Keratinocyte (primary cell): ENCODE results near the gene DIP2C. TPM values are rescaled to one million over a fixed set of nuclear protein-coding genes. Genes with fewer than 3 reads are reported as not detected.

Source experiments
- DNase-seq: peaks from one replicate; pipeline ENCODE4 v3.0.0-alpha.2; 2011; ENCODE audit warnings: low read depth, missing footprints, low spot score
- FAIRE-seq: peaks from 2 replicates; lab custom pipeline; 2011; peaks lifted over from hg19 to GRCh38; lab: Jason Lieb, UNC
- H2AFZ ChIP-seq: 2 replicates; pipeline ENCODE4 v1.6.0; 2012; ENCODE audit warnings: low read length, control low read depth, inconsistent platforms; ENCODE audit not compliant: control insufficient read depth
- H3K27ac ChIP-seq: 2 replicates; pipeline ENCODE4 v1.5.1; 2011; ENCODE audit warnings: low read length; ENCODE audit not compliant: control insufficient read depth, insufficient read depth
- H3K27me3 ChIP-seq: 3 replicates; pipeline ENCODE4 v1.6.0; 2011; ENCODE audit warnings: low read length; ENCODE audit not compliant: control insufficient read depth, insufficient read depth; ENCODE audit errors: extremely low read depth
- H3K36me3 ChIP-seq, 2 experiments: 2 replicates in 1 of 2; 3 replicates in 1 of 2; pipeline ENCODE4 v1.5.1; 2011; ENCODE audit warnings: low read length in 2 of 2, mild to moderate bottlenecking in 1 of 2; ENCODE audit not compliant: control insufficient read depth in 2 of 2, insufficient read depth in 2 of 2; ENCODE audit errors: extremely low read depth in 1 of 2
- H3K4me1 ChIP-seq: 3 replicates; pipeline ENCODE4 v1.5.1; 2011; ENCODE audit warnings: low read length; ENCODE audit not compliant: control insufficient read depth, insufficient read depth; ENCODE audit errors: extremely low read depth
- H3K4me2 ChIP-seq: 3 replicates; pipeline ENCODE4 v1.6.0; 2011; ENCODE audit warnings: low read depth, low read length; ENCODE audit not compliant: control insufficient read depth, insufficient read depth; ENCODE audit errors: extremely low read depth
- H3K4me3 ChIP-seq, 3 experiments: fragments of 200-600 bp in 1 of 3; sonication (generic) in 1 of 3; 2 replicates in 2 of 3; 3 replicates in 1 of 3; pipeline ENCODE4 v1.5.1; 2011 to 2016; ENCODE audit warnings: low read length in 3 of 3, mild to moderate bottlenecking in 3 of 3, control low read depth in 2 of 3, inconsistent platforms in 1 of 3, low read depth in 1 of 3, mixed read lengths in 1 of 3, mixed run types in 1 of 3, moderate library complexity in 1 of 3; ENCODE audit not compliant: control insufficient read depth in 2 of 3, insufficient read depth in 2 of 3; ENCODE audit errors: extremely low read depth in 1 of 3
- H3K79me2 ChIP-seq: 2 replicates; pipeline ENCODE4 v1.6.0; 2012; ENCODE audit warnings: low read length; ENCODE audit not compliant: control insufficient read depth, insufficient read depth
- H3K9ac ChIP-seq: 3 replicates; pipeline ENCODE4 v1.6.0; 2011; ENCODE audit warnings: low read length; ENCODE audit not compliant: control insufficient read depth, insufficient read depth; ENCODE audit errors: extremely low read depth
- H3K9me1 ChIP-seq: 3 replicates; pipeline ENCODE4 v1.6.0; 2011; ENCODE audit warnings: low read length; ENCODE audit not compliant: control insufficient read depth, insufficient read depth; ENCODE audit errors: extremely low read depth
- H3K9me3 ChIP-seq: 2 replicates; pipeline ENCODE4 v1.5.1; 2012; ENCODE audit warnings: low read depth, low read length; ENCODE audit not compliant: control insufficient read depth
- H4K20me1 ChIP-seq: 3 replicates; pipeline ENCODE4 v1.6.0; 2011; ENCODE audit warnings: low read length; ENCODE audit not compliant: control insufficient read depth, insufficient read depth; ENCODE audit errors: extremely low read depth
- EZH2 ChIP-seq: IDR thresholded peaks from one replicate; pipeline ENCODE4 v1.6.1; 2012; ENCODE audit warnings: inconsistent platforms, mild to moderate bottlenecking, low read length, moderate library complexity
- dilution Hi-C: fragments of 300-500 bp; cut with MboI; formaldehyde crosslinking; loops from one replicate; pipeline ENCODE4 v1.7.0; 2020; ENCODE audit warnings: low sequenced_read_pairs; ENCODE audit not compliant: extremely low pct_ligation_motif_present
- polyA plus RNA-seq, 5 experiments: library from polyadenylated mRNA; depleted of rRNA in 3 of 5; stranded (reverse) in 3 of 5; stranded (forward) in 1 of 5; unstranded in 1 of 5; fragments of >200 nt; gene quantifications; 1 replicate in 1 of 5; 2 replicates in 3 of 5; 3 replicates in 1 of 5; pipeline versions ENCODE4 v1.2.1 to v1.2.3, GENCODE V29; 2011 to 2012; ENCODE audit warnings: missing spikeins in 2 of 5, low read depth in 1 of 5, low replicate concordance in 1 of 5
- TF ChIP-seq, protein P1 (sequence below), 3 experiments: IDR thresholded peaks in 1 of 3; conservative IDR thresholded peaks in 1 of 3; optimal IDR thresholded peaks in 1 of 3; 2 replicates in 2 of 3; 3 replicates in 1 of 3; pipeline versions ENCODE3 to v1.5.1; 2011; ENCODE audit warnings: low read length in 3 of 3, mild to moderate bottlenecking in 3 of 3, moderate library complexity in 2 of 3, control low read depth in 1 of 3, inconsistent platforms in 1 of 3; ENCODE audit not compliant: insufficient read depth in 2 of 3; ENCODE audit errors: extremely low read depth in 1 of 3

Gene DIP2C
- polyA plus RNA-seq, 1 donor (not counting 4 experiments of a cell fraction or from before 2014, with no cell fraction given) = 1.3 TPM

DNA sequence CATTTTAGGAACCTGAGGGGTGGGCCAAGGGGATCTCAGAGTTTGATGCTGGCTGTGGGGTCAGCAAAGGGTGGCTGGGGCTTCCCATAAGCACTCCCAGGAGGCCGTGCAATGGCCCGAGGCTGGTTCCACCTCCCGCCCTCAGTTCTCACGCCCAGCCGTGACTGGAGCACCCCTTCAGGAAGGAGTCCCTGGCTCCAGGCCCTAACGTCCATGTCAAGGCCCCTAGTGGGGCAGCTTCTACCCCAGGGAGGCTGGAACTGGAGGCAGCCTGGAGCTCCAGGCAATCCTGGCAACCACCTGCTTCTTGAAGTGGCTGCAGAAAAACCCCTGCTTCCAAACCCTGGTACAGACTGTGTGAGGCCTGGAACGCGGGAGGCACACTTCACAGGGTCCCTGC is 165.5 kb downstream of the DIP2C start:
- Histone ChIP-seq H4K20me1 (peaks cover 3% of the 10 kb centered on the region), H3K9ac (no peak overlapping the region), H3K36me3 (no peaks in the 10 kb centered on the region), H3K9me1 (no peaks in the 10 kb centered on the region), H3K9me3 (no peaks in the 10 kb centered on the region), H3K27me3 (no peaks in the 10 kb centered on the region), H3K4me1 (peaks cover 13% of the 10 kb centered on the region), H3K79me2 (no peaks in the 10 kb centered on the region), H3K4me3 (no peak overlapping the region), H3K4me2 (no peak overlapping the region), H3K27ac (no peak overlapping the region), H2AFZ (no peak overlapping the region)
- dilution Hi-C loops = no loop called here
- no peak for TF ChIP-seq EZH2
- TF ChIP-seq, protein P1, sequence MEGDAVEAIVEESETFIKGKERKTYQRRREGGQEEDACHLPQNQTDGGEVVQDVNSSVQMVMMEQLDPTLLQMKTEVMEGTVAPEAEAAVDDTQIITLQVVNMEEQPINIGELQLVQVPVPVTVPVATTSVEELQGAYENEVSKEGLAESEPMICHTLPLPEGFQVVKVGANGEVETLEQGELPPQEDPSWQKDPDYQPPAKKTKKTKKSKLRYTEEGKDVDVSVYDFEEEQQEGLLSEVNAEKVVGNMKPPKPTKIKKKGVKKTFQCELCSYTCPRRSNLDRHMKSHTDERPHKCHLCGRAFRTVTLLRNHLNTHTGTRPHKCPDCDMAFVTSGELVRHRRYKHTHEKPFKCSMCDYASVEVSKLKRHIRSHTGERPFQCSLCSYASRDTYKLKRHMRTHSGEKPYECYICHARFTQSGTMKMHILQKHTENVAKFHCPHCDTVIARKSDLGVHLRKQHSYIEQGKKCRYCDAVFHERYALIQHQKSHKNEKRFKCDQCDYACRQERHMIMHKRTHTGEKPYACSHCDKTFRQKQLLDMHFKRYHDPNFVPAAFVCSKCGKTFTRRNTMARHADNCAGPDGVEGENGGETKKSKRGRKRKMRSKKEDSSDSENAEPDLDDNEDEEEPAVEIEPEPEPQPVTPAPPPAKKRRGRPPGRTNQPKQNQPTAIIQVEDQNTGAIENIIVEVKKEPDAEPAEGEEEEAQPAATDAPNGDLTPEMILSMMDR (optimal IDR thresholded peaks at IDR 0.05 in 1 of 3, IDR thresholded peaks at IDR 0.05 in 1 of 3, conservative IDR thresholded peaks at IDR 0.05 in 1 of 3; ENCODE audit: extremely low read depth in 1 of 3, insufficient read depth in 2 of 3, low read length in 3 of 3) = no peak
- DNase-seq (no peak), FAIRE-seq (no peak)

DNA sequence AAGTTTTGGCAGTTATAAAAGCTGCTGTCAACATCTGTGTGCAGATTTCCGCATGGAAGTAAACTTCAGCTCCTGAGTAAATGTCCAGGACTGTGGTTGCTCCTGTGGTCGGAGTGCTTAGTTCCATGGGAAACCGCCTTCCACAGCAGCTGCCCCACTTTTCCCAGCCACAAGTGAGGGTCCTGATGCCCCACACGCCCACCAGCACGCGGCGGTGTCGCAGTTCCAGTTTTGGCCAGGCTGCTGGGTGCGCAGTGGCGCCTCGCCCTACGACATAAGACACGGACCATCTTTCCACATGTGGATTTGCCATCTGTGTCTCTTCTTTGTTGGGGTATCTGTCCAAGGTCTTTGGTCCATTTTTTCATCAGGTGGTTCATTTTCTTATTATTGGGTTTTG is 167.1 kb downstream of the DIP2C start:
- H3K9ac ChIP-seq = no peak overlapping the region
- no peaks in the 10 kb centered on the region for H3K36me3 ChIP-seq
- DNase-seq = no peak
- H3K27me3 ChIP-seq = no peaks in the 10 kb centered on the region
- H3K4me1 ChIP-seq = peaks cover 13% of the 10 kb centered on the region
- TF ChIP-seq EZH2 = no peak
- TF ChIP-seq, protein P1 (optimal IDR thresholded peaks at IDR 0.05 in 1 of 3, IDR thresholded peaks at IDR 0.05 in 1 of 3, conservative IDR thresholded peaks at IDR 0.05 in 1 of 3; ENCODE audit: extremely low read depth in 1 of 3, insufficient read depth in 2 of 3, low read length in 3 of 3) = no peak
- H3K79me2 ChIP-seq = no peaks in the 10 kb centered on the region
- no peak overlapping the region for H3K4me3 ChIP-seq
- H3K9me3 ChIP-seq = no peaks in the 10 kb centered on the region
- peaks cover 3% of the 10 kb centered on the region for H4K20me1 ChIP-seq
- no peaks in the 10 kb centered on the region for H3K9me1 ChIP-seq
- no peak overlapping the region for H3K27ac ChIP-seq
- dilution Hi-C loops = no loop called here
- H3K4me2 ChIP-seq = no peak overlapping the region
- H2AFZ ChIP-seq = no peak overlapping the region
- FAIRE-seq = no peak
